GM12891 (cell line): ENCODE measurements around the gene TNS3.

Source experiments
- DNase-seq: peaks from one replicate; pipeline ENCODE4 v3.0.0; 2011; ENCODE audit warnings: low spot score; ENCODE audit not compliant: insufficient read length
- FAIRE-seq: peaks from 2 replicates; lab custom pipeline; 2011; peaks lifted over from hg19 to GRCh38; lab: Jason Lieb, UNC
- PAX5 ChIP-seq: IDR thresholded peaks from 2 replicates; pipeline ENCODE4 v1.6.1; 2011; ENCODE audit warnings: low read length, moderate library complexity, mild to moderate bottlenecking; ENCODE audit not compliant: insufficient read depth, severe bottlenecking
- POLR2A ChIP-seq: IDR thresholded peaks from 2 replicates; pipeline ENCODE4 v1.6.1; 2011; ENCODE audit warnings: low read depth, low read length, control low read depth
- POLR2AphosphoS5 ChIP-seq: IDR thresholded peaks from 2 replicates; pipeline ENCODE4 v1.6.1; 2011; ENCODE audit warnings: low read depth, low read length, control low read depth
- POU2F2 ChIP-seq: IDR thresholded peaks from 2 replicates; pipeline ENCODE4 v1.6.1; 2011; ENCODE audit warnings: low read depth, mild to moderate bottlenecking, control low read depth, low read length, moderate library complexity
- SPI1 ChIP-seq: IDR thresholded peaks from 2 replicates; pipeline ENCODE4 v1.6.1; 2011; ENCODE audit warnings: low read depth, low read length, control low read depth
- TAF1 ChIP-seq: IDR thresholded peaks from 2 replicates; pipeline ENCODE4 v1.6.1; 2011; ENCODE audit warnings: low read depth, low read length, control low read depth

The TNS3 gene

GRCh38 chr7:47292832-47293309, 289.0 kb downstream of the TNS3 start:
- FAIRE-seq (no peak), DNase-seq (no peak)
- TF ChIP-seq POU2F2, result no peak
- TF ChIP-seq SPI1, result no peak

GRCh38 chr7:47291461-47292081, 290.3 kb downstream of the TNS3 start:
- DNase-seq, result peak; percentile 32
- peak; percentile 84 for FAIRE-seq
- TF ChIP-seq PAX5, result no peak
- TF ChIP-seq POLR2AphosphoS5, result no peak
- TF ChIP-seq TAF1, result no peak
- no peak for TF ChIP-seq POU2F2
- no peak for TF ChIP-seq POLR2A
- TF ChIP-seq SPI1, result no peak

GRCh38 chr7:47290867-47291266, 291.0 kb downstream of the TNS3 start:
- no peak for FAIRE-seq
- no peak for DNase-seq
- TF ChIP-seq TAF1, result no peak
- TF ChIP-seq SPI1, result no peak
- TF ChIP-seq POLR2A, result no peak
- TF ChIP-seq PAX5, result no peak
- no peak for TF ChIP-seq POLR2AphosphoS5
- no peak for TF ChIP-seq POU2F2

DNA sequence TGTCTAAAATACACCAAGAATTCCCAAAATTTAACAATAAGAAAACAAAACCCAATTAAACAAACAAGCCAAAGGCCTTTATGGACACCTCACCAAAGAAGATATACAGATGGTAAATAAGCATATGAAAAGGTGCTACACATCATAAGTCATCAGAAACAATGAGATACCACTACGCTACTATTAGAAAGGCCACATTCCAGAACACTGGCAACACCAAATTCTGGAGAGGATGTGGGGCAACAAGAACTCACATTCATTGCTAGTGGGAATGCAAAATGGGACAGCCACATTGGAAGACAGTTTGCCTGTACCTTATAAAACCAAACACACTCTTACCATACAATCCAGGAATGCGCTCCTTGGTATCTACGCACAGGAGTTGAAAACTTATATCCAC, 291.4 kb downstream of the TNS3 start:
- peak; percentile 38 for FAIRE-seq
- no peak for DNase-seq
- no peak for TF ChIP-seq PAX5
- no peak for TF ChIP-seq POLR2AphosphoS5
- no peak for TF ChIP-seq POLR2A
- TF ChIP-seq SPI1, result no peak
- TF ChIP-seq TAF1, result no peak
- no peak for TF ChIP-seq POU2F2

DNA sequence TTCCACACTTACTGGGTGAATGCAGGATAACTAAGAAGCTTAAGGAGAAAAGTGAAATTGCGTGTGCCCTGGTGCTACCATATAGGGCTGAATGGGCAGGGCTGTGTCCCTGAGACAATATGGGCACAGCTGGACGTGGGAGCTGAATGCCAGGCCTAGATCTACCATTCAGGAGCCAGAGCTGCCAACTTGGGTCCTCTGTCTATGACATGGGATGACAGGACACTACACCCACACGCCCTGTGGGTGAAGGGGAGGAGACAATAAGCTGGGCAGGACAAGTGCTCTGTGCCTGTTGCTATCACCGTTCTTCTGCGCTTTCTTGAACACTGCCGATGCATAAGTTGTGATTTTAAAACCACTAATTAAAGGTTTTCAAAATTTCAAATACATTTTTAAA, 293.9 kb downstream of the TNS3 start:
- no peak for FAIRE-seq
- DNase-seq, result no peak
- TF ChIP-seq SPI1, result no peak
- no peak for TF ChIP-seq PAX5
- TF ChIP-seq TAF1, result no peak
- no peak for TF ChIP-seq POU2F2
- TF ChIP-seq POLR2A, result no peak
- no peak for TF ChIP-seq POLR2AphosphoS5

DNA sequence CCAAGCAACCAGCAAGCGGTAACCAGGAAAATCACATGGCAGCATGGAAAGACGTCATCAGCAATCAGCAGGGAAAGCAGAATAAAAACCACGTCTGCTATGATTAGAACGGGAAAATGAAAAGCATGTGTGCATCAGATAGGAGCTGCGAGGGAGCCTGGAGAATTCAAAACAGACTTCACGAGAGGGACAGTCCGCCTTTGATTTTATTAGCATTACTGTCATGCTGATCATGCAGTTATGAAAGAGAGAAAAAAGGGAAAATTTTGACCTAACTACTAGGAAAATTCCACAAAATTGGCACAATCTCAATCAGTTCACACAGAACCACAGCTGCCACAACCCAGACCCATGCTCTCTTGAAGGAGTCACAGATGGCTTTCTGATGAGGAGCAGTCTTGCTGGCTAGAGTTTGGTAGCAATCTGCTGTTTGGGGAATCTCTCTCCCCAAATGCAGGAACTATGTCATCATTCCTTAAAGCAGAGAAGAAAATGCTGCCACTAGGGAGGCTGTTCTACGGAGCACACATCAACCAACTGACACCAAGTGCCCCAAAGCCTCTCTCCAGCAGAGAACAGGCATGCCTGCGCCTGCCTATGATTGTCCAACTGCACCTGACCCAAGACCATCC, 295.9 kb downstream of the TNS3 start:
- no peak for DNase-seq
- TF ChIP-seq POU2F2, result no peak
- no peak for TF ChIP-seq PAX5
- FAIRE-seq, result no peak

GRCh38 chr7:47284691-47285635, 296.9 kb downstream of the TNS3 start:
- TF ChIP-seq POLR2A, result no peak
- no peak for TF ChIP-seq SPI1
- TF ChIP-seq POU2F2, result no peak
- TF ChIP-seq PAX5, result no peak
- no peak for TF ChIP-seq TAF1
- TF ChIP-seq POLR2AphosphoS5, result no peak
- DNase-seq (no peak), FAIRE-seq (no peak)

DNA sequence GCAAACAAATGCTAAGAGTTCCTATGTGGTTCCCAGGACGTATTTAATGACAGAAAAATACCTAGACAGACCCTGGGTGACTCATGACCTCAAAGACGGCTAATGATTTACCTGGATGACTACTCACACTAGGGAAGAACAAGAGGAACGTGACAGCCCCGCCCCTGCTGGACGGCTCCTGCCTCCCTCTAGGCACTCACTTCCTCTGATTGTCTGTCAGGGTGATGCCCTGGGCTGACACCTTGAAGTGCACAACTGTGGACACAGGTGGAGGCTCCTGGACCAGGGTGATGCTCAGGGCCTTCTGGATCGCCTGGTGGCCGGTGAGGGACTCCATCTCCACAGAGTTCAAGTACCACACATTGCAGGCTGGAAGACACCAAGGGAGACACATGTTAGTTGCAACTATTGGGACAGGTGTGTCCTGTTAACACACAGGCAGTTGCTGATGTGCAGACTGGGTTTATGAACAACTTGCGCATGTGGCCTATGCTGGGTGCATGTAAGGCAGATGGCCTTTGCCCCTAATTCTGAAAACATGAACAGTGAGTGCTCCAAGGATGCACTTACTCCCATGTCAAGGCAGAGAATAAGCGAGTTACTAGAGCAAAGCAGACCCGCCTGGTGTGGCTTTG, 298.3 kb downstream of the TNS3 start:
- TF ChIP-seq SPI1, result no peak
- no peak for TF ChIP-seq POU2F2
- no peak for TF ChIP-seq TAF1
- no peak for TF ChIP-seq PAX5
- TF ChIP-seq POLR2A, result no peak
- TF ChIP-seq POLR2AphosphoS5, result no peak
- DNase-seq, result no peak
- no peak for FAIRE-seq

- FAIRE-seq (no peak), DNase-seq (no peak)
- TF ChIP-seq POLR2AphosphoS5 (no peak), TAF1 (no peak), SPI1 (no peak), POU2F2 (no peak), POLR2A (no peak), PAX5 (no peak)
These were observed 299.0 kb downstream of the TNS3 start for GRCh38 chr7:47282790-47283496.
